HEK293T (cell line): ENCODE data around the gene MED26.

Source experiments
- ARNT ChIP-seq: fragments of 450-650 bp; IDR thresholded peaks from 2 replicates; pipeline ENCODE4 v1.6.1; 2017; ENCODE audit warnings: mild to moderate bottlenecking
- CTBP1 ChIP-seq: fragments of 450-650 bp; IDR thresholded peaks from 2 replicates; pipeline ENCODE4 v1.6.1; 2016; ENCODE audit warnings: borderline replicate concordance
- ELF4 ChIP-seq: fragments of 450-650 bp; IDR thresholded peaks from 2 replicates; pipeline ENCODE4 v1.6.1; 2017; ENCODE audit warnings: antibody characterized with exemption
- FOXA1 ChIP-seq: fragments of 450-650 bp; IDR thresholded peaks from 2 replicates; pipeline ENCODE4 v1.6.1; 2016; ENCODE audit warnings: mild to moderate bottlenecking
- FOXK2 ChIP-seq: fragments of 450-650 bp; IDR thresholded peaks from 2 replicates; pipeline ENCODE4 v1.6.1; 2016; ENCODE audit warnings: mild to moderate bottlenecking
- FOXM1 ChIP-seq: fragments of 450-650 bp; IDR thresholded peaks from 2 replicates; pipeline ENCODE4 v1.6.1; 2017; ENCODE audit warnings: mild to moderate bottlenecking, borderline replicate concordance
- HDGF ChIP-seq: fragments of 450-650 bp; IDR thresholded peaks from 2 replicates; pipeline ENCODE4 v1.6.1; 2017; ENCODE audit warnings: antibody characterized with exemption, borderline replicate concordance
- NFRKB ChIP-seq: fragments of 450-650 bp; IDR thresholded peaks from 2 replicates; pipeline ENCODE4 v1.6.1; 2016; ENCODE audit warnings: mild to moderate bottlenecking, moderate library complexity
- SP1 ChIP-seq: fragments of 450-650 bp; IDR thresholded peaks from 2 replicates; pipeline ENCODE4 v1.6.1; 2017
- SUZ12 ChIP-seq: fragments of 450-650 bp; IDR thresholded peaks from 2 replicates; pipeline ENCODE4 v1.6.1; 2016; ENCODE audit warnings: mild to moderate bottlenecking
- TARDBP ChIP-seq: fragments of 450-650 bp; IDR thresholded peaks from 2 replicates; pipeline ENCODE4 v1.6.1; 2016
- TF ChIP-seq, protein P1 (sequence below): fragments of 450-650 bp; IDR thresholded peaks from 2 replicates; pipeline ENCODE4 v1.6.1; 2016

DNA sequence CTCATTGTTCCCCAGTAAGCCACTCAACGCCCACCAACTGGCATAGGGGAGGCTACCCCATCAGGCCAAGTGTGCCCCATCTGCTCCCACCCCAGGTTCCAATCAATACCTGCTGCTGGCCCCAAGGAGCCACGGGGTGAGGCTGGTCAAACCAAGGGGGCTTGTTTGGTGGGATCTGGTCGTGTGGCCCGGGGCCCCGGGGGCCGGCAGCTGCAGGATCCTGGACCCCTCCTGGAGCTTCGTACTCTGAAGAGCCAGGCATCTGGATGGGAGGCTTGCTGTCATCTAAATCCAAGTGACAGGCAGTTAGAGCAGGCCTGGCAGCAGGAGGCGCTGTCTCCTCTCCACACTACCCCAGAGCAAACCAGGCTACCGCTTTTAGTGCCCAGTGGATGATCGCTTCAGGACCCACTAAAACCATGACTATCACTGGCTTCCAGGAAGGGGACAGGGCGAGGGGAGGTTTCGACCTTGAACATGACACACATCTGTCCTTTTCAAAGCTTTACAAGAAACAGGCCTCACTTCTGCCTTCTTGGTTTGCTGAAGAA, 100.0 kb downstream of the MED26 start:
- TF ChIP-seq, protein P1, sequence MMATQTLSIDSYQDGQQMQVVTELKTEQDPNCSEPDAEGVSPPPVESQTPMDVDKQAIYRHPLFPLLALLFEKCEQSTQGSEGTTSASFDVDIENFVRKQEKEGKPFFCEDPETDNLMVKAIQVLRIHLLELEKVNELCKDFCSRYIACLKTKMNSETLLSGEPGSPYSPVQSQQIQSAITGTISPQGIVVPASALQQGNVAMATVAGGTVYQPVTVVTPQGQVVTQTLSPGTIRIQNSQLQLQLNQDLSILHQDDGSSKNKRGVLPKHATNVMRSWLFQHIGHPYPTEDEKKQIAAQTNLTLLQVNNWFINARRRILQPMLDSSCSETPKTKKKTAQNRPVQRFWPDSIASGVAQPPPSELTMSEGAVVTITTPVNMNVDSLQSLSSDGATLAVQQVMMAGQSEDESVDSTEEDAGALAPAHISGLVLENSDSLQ = peak; percentile 76
- TF ChIP-seq NFRKB (no peak), SP1 (no peak), CTBP1 (no peak), FOXK2 (no peak), ARNT (no peak), HDGF (no peak), TARDBP (no peak), SUZ12 (no peak), FOXA1 (no peak), FOXM1 (no peak), ELF4 (no peak)
